ENCODE measurements around the gene HPSE2. TPM values are rescaled to one million over a fixed set of nuclear protein-coding genes. Genes with fewer than 3 reads are reported as not detected.

Gene HPSE2
- total RNA-seq, 2 experiments from 2014 or later, result not detected

GRCh38 chr10:98713586-98713985, 522.1 kb downstream of the HPSE2 start:
- no peaks in the 10 kb centered on the region for H3K4me1 ChIP-seq (ENCODE audit: insufficient read depth, low read length)
- no peak overlapping the region for H3K27ac ChIP-seq (ENCODE audit: low read depth in 1 of 2, low read length in 2 of 2)
- DNase-seq (no peak), ATAC-seq (ENCODE audit: poor library complexity) (no peak)
- no peak overlapping the region for H3K4me3 ChIP-seq (ENCODE audit: low read length)
- TF ChIP-seq, protein P1, sequence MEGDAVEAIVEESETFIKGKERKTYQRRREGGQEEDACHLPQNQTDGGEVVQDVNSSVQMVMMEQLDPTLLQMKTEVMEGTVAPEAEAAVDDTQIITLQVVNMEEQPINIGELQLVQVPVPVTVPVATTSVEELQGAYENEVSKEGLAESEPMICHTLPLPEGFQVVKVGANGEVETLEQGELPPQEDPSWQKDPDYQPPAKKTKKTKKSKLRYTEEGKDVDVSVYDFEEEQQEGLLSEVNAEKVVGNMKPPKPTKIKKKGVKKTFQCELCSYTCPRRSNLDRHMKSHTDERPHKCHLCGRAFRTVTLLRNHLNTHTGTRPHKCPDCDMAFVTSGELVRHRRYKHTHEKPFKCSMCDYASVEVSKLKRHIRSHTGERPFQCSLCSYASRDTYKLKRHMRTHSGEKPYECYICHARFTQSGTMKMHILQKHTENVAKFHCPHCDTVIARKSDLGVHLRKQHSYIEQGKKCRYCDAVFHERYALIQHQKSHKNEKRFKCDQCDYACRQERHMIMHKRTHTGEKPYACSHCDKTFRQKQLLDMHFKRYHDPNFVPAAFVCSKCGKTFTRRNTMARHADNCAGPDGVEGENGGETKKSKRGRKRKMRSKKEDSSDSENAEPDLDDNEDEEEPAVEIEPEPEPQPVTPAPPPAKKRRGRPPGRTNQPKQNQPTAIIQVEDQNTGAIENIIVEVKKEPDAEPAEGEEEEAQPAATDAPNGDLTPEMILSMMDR (IDR thresholded peaks at IDR 0.05), result no peak
- H3K9me3 Mint-ChIP-seq, result no peaks in the 10 kb centered on the region
- ChIA-PET CTCF (no interaction called here), POLR2A (no interaction called here)
- H3K4me1 Mint-ChIP-seq (ENCODE audit: low read depth), result no peaks in the 10 kb centered on the region
- no peak overlapping the region for H3K27ac Mint-ChIP-seq
- no peaks in the 10 kb centered on the region for H3K36me3 ChIP-seq (ENCODE audit: insufficient read depth, low read length)
- no peaks in the 10 kb centered on the region for H3K9me3 ChIP-seq (ENCODE audit: control insufficient read depth in 1 of 2, insufficient read depth in 1 of 2, low read length in 2 of 2)
- no peaks in the 10 kb centered on the region for H3K27me3 Mint-ChIP-seq
- H3K4me3 Mint-ChIP-seq, result no peak overlapping the region
- intact Hi-C loops (cut with DNase I, micrococcal nuclease), result no loop called here
- H3K27me3 ChIP-seq (ENCODE audit: control insufficient read depth in 1 of 2, insufficient read depth in 2 of 2, low read length in 2 of 2), result no peaks in the 10 kb centered on the region
- H3K36me3 Mint-ChIP-seq (ENCODE audit: low read depth), result no peaks in the 10 kb centered on the region

DNA sequence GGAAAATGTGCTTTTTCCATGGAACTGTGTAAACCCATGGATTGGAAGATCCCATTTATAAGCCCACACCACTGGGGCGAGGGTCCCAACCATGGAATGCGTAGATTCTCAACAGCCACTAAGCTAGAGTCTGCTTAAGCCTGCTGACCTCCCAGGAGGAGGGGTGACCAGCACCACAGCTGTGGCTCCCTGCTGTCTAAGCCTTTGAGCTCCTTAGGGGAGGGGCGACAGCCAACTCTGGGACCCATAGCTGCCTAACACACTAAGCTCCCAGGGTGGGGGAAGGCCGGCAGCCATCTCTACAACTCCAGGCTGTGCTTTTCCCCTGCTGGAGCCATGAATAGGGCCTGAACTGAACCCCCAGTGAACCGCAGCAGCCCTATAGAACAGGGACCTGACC, 539.1 kb downstream of the HPSE2 start:
- no peak for DNase-seq
- H3K27me3 Mint-ChIP-seq, result peaks cover 13% of the 10 kb centered on the region
- Histone ChIP-seq H3K9me3 (ENCODE audit: control insufficient read depth in 1 of 2, insufficient read depth in 1 of 2, low read length in 2 of 2) (peaks cover 0 to 7% of the 10 kb centered on the region in 2 experiments), H3K36me3 (ENCODE audit: insufficient read depth, low read length) (no peaks in the 10 kb centered on the region), H3K4me1 (ENCODE audit: insufficient read depth, low read length) (no peaks in the 10 kb centered on the region), H3K4me3 (ENCODE audit: low read length) (no peak overlapping the region), H3K27me3 (ENCODE audit: control insufficient read depth in 1 of 2, insufficient read depth in 2 of 2, low read length in 2 of 2) (peaks cover 0 to 4% of the 10 kb centered on the region in 2 experiments), H3K27ac (ENCODE audit: low read depth in 1 of 2, low read length in 2 of 2) (no peak overlapping the region)
- ChIA-PET POLR2A (no interaction called here), CTCF (no interaction called here)
- H3K27ac Mint-ChIP-seq, result no peak overlapping the region
- H3K4me3 Mint-ChIP-seq, result no peak overlapping the region
- intact Hi-C loops (cut with DNase I, micrococcal nuclease), result no loop called here
- H3K4me1 Mint-ChIP-seq (ENCODE audit: low read depth), result no peaks in the 10 kb centered on the region
- TF ChIP-seq, protein P1 (IDR thresholded peaks at IDR 0.05), result no peak
- no peaks in the 10 kb centered on the region for H3K36me3 Mint-ChIP-seq (ENCODE audit: low read depth)
- ATAC-seq (ENCODE audit: poor library complexity), result no peak
- H3K9me3 Mint-ChIP-seq, result no peaks in the 10 kb centered on the region

DNA sequence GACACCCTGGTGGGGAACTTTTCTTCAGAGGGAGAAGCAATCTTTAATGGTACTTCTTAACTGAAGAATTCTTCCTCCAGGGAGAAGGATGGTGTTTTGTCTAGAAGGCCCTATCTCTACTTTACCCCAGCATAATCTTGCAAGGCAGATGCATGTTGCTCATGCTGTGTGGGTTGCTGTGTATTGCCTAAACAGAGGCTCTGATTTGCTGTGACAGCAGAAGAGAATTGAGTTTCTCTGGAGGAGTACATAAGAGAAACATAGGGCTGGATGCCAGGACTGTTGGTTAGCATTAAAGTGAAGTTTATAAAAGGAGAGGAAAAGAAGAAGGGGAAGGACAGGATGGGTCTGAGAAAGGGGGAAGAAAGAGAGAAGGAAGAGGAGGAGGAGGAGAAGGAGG, 540.8 kb downstream of the HPSE2 start:
- TF ChIP-seq, protein P1 (IDR thresholded peaks at IDR 0.05), result no peak
- H3K9me3 ChIP-seq (ENCODE audit: control insufficient read depth in 1 of 2, insufficient read depth in 1 of 2, low read length in 2 of 2), result peaks cover 0 to 7% of the 10 kb centered on the region in 2 experiments
- peaks cover 0 to 7% of the 10 kb centered on the region in 2 experiments for H3K27me3 ChIP-seq (ENCODE audit: control insufficient read depth in 1 of 2, insufficient read depth in 2 of 2, low read length in 2 of 2)
- peaks cover 13% of the 10 kb centered on the region for H3K27me3 Mint-ChIP-seq
- CTCF ChIA-PET, result no interaction called here
- intact Hi-C loops (cut with DNase I, micrococcal nuclease), result no loop called here
- H3K36me3 Mint-ChIP-seq (ENCODE audit: low read depth), result no peaks in the 10 kb centered on the region
- DNase-seq (no peak), ATAC-seq (ENCODE audit: poor library complexity) (no peak)
- H3K36me3 ChIP-seq (ENCODE audit: insufficient read depth, low read length), result no peaks in the 10 kb centered on the region
- H3K9me3 Mint-ChIP-seq, result no peaks in the 10 kb centered on the region
- H3K27ac ChIP-seq (ENCODE audit: low read depth in 1 of 2, low read length in 2 of 2), result no peak overlapping the region
- no peak overlapping the region for H3K27ac Mint-ChIP-seq
- POLR2A ChIA-PET, result no interaction called here
- H3K4me1 Mint-ChIP-seq (ENCODE audit: low read depth), result no peaks in the 10 kb centered on the region
- H3K4me3 Mint-ChIP-seq, result no peak overlapping the region
- H3K4me3 ChIP-seq (ENCODE audit: low read length), result no peak overlapping the region
- no peaks in the 10 kb centered on the region for H3K4me1 ChIP-seq (ENCODE audit: insufficient read depth, low read length)

Data from CD4-positive, alpha-beta T cell (primary cell).